WTC11 (cell line): ENCODE results near the gene SLC30A9. TPM values are rescaled to one million over a fixed set of nuclear protein-coding genes. Genes with fewer than 3 reads are reported as not detected.

Experiments used
- ATAC-seq: fragments of 200-7000 bp; cut with Tn5 transposase; 2 replicates; pipeline ENCODE4 v1.10.0; 2021; ENCODE audit warnings: mild to moderate bottlenecking, moderate library complexity
- CTCF ChIA-PET: fragments of 300-600 bp; sonication (Branson Sonifier 250); formaldehyde crosslinking; loops from one replicate; lab custom pipeline; 2021; ENCODE audit warnings: antibody characterized with exemption; lab: Charles Lee
- POLR2A ChIA-PET: fragments of 350-600 bp; sonication (Branson Sonifier 250); formaldehyde crosslinking; loops from one replicate; lab custom pipeline; 2021; ENCODE audit warnings: antibody characterized with exemption; lab: Charles Lee
- DNase-seq: peaks from one replicate; pipeline ENCODE4 v3.0.0; 2021; ENCODE audit warnings: low spot score
- H3K27ac Mint-ChIP-seq: 2 replicates; pipeline ENCODE4 v1.8.0; 2021; ENCODE audit warnings: mixed read lengths
- H3K27me3 Mint-ChIP-seq: 2 replicates; pipeline ENCODE4 v1.8.0; 2021; ENCODE audit warnings: low read depth, mild to moderate bottlenecking, moderate library complexity, mixed read lengths
- H3K36me3 Mint-ChIP-seq: 2 replicates; pipeline ENCODE4 v1.8.0; 2021; ENCODE audit warnings: mixed read lengths
- H3K4me1 Mint-ChIP-seq: 2 replicates; pipeline ENCODE4 v1.8.0; 2022; ENCODE audit warnings: mixed read lengths
- H3K4me3 Mint-ChIP-seq: 2 replicates; pipeline ENCODE4 v1.8.0; 2021; ENCODE audit warnings: mild to moderate bottlenecking, moderate library complexity, mixed read lengths
- H3K9me3 Mint-ChIP-seq: 2 replicates; pipeline ENCODE4 v1.8.0; 2021; ENCODE audit warnings: mixed read lengths
- ARID4B ChIP-seq: sonication (generic); formaldehyde crosslinking; IDR thresholded peaks from 2 replicates; pipeline ENCODE4 v1.8.0; 2023; ENCODE audit warnings: missing genetic modification reagents, mild to moderate bottlenecking, borderline replicate concordance
- CREB1 ChIP-seq: sonication (generic); formaldehyde crosslinking; IDR thresholded peaks from 2 replicates; pipeline ENCODE4 v1.8.0; 2023; ENCODE audit warnings: mild to moderate bottlenecking, missing genetic modification reagents
- CREM ChIP-seq: sonication (generic); formaldehyde crosslinking; IDR thresholded peaks from 2 replicates; pipeline ENCODE4 v1.8.1; 2022; ENCODE audit warnings: mild to moderate bottlenecking, missing genetic modification reagents, moderate library complexity
- CTCF ChIP-seq: fragments of 200-600 bp; IDR thresholded peaks from 2 replicates; pipeline ENCODE4 v1.8.0; 2022; ENCODE audit warnings: antibody characterized with exemption
- NR1H2 ChIP-seq: sonication (generic); formaldehyde crosslinking; IDR thresholded peaks from 2 replicates; pipeline ENCODE4 v1.9.0; 2021; ENCODE audit warnings: mild to moderate bottlenecking, moderate library complexity, missing genetic modification reagents
- NR3C1 ChIP-seq: sonication (generic); formaldehyde crosslinking; conservative IDR thresholded peaks from 2 replicates; pipeline ENCODE4 v1.8.1; 2023; ENCODE audit warnings: low read depth, mild to moderate bottlenecking, missing genetic modification reagents
- PREB ChIP-seq: sonication (generic); formaldehyde crosslinking; IDR thresholded peaks from 2 replicates; pipeline ENCODE4 v1.8.1; 2022; ENCODE audit warnings: mild to moderate bottlenecking, missing genetic modification reagents, moderate library complexity, borderline replicate concordance
- PRRX2 ChIP-seq: fragments of 250-450 bp; sonication (Bioruptor Pico); IDR thresholded peaks from 2 replicates; pipeline ENCODE4 v1.8.0; 2021; ENCODE audit warnings: mild to moderate bottlenecking
- SMAD4 ChIP-seq: sonication (generic); formaldehyde crosslinking; IDR thresholded peaks from 2 replicates; pipeline ENCODE4 v1.8.0; 2022; ENCODE audit warnings: mild to moderate bottlenecking, missing genetic modification reagents
- TCF7 ChIP-seq: sonication (generic); formaldehyde crosslinking; IDR thresholded peaks from 2 replicates; pipeline ENCODE4 v1.8.0; 2022; ENCODE audit warnings: mild to moderate bottlenecking, low read depth, missing genetic modification reagents, moderate library complexity
- TP53 ChIP-seq: sonication (generic); formaldehyde crosslinking; IDR thresholded peaks from 2 replicates; pipeline ENCODE4 v1.8.1; 2023; ENCODE audit warnings: mild to moderate bottlenecking, missing genetic modification reagents
- USF1 ChIP-seq: sonication (generic); formaldehyde crosslinking; IDR thresholded peaks from 2 replicates; pipeline ENCODE4 v1.8.0; 2022; ENCODE audit warnings: mild to moderate bottlenecking, missing genetic modification reagents
- ZNF121 ChIP-seq: sonication (generic); formaldehyde crosslinking; IDR thresholded peaks from 2 replicates; pipeline ENCODE4 v1.8.0; 2023; ENCODE audit warnings: missing genetic modification reagents
- ZNF138 ChIP-seq: sonication (generic); formaldehyde crosslinking; conservative IDR thresholded peaks from 2 replicates; pipeline ENCODE4 v1.8.1; 2022; ENCODE audit warnings: mild to moderate bottlenecking, moderate library complexity, missing genetic modification reagents
- ZNF219 ChIP-seq: sonication (generic); formaldehyde crosslinking; IDR thresholded peaks from 2 replicates; pipeline ENCODE4 v1.8.0; 2023; ENCODE audit warnings: missing genetic modification reagents, mild to moderate bottlenecking, borderline replicate concordance
- ZNF416 ChIP-seq: fragments of 250-450 bp; sonication (Bioruptor Pico); IDR thresholded peaks from 2 replicates; pipeline ENCODE4 v1.9.0; 2021; ENCODE audit warnings: mild to moderate bottlenecking, inconsistent platforms
- ZNF423 ChIP-seq: fragments of 250-450 bp; sonication (Bioruptor Pico); IDR thresholded peaks from 2 replicates; pipeline ENCODE4 v2.1.2; 2022; ENCODE audit warnings: mild to moderate bottlenecking, moderate library complexity
- ZNF532 ChIP-seq: fragments of 250-450 bp; sonication (Bioruptor Pico); IDR thresholded peaks from 2 replicates; pipeline ENCODE4 v1.9.0; 2021; ENCODE audit warnings: mild to moderate bottlenecking, borderline replicate concordance
- ZSCAN18 ChIP-seq: fragments of 250-450 bp; sonication (Bioruptor Pico); IDR thresholded peaks from 2 replicates; pipeline ENCODE4 v2.1.2; 2022; ENCODE audit warnings: mild to moderate bottlenecking, moderate library complexity
- total RNA-seq: library from RNA; stranded (reverse); gene quantifications from 3 replicates; pipeline ENCODE4 v1.2.3, GENCODE V29; 2021

Gene SLC30A9
- total RNA-seq, 1 experiment from 2014 or later, result 70.1 TPM

- Mint-ChIP-seq H3K9me3 (no peaks in the 10 kb centered on the region), H3K27ac (no peak overlapping the region), H3K4me1 (peaks cover 2% of the 10 kb centered on the region), H3K27me3 (no peaks in the 10 kb centered on the region), H3K36me3 (peaks cover 24% of the 10 kb centered on the region), H3K4me3 (no peak overlapping the region)
- no peak for DNase-seq
- CTCF ChIA-PET, result interaction anchor here (0.7 to 1.7 kb wide), 7 partner anchors 11 to 958 kb away, joined by 3 to 6 read pairs (median 3); no protein-coding TSS in a partner anchor
- TF ChIP-seq CREB1 (CRISPR knock-in tag) (no peak), PRRX2 (CRISPR knock-in tag) (no peak), ARID4B (CRISPR knock-in tag) (no peak), CTCF (0 out of 2 replicates have a peak, but pooled peaks have one; percentile 32)
- ATAC-seq, result peak; percentile 57
- POLR2A ChIA-PET, result interaction anchor here (0.7 kb wide), 1 partner anchor 23 kb away, joined by 4 read pairs; no protein-coding TSS in a partner anchor
Measured at GRCh38 chr4:41957634-41958033, 32.7 kb upstream of the SLC30A9 start.

GRCh38 chr4:41963105-41963504, 27.2 kb upstream of the SLC30A9 start:
- Mint-ChIP-seq H3K27me3 (no peaks in the 10 kb centered on the region), H3K9me3 (peaks cover 6% of the 10 kb centered on the region), H3K36me3 (peaks cover 6% of the 10 kb centered on the region), H3K27ac (no peak overlapping the region), H3K4me3 (no peak overlapping the region), H3K4me1 (peaks cover 2% of the 10 kb centered on the region)
- POLR2A ChIA-PET, result no interaction called here
- DNase-seq (no peak), ATAC-seq (no peak)
- CTCF ChIA-PET, result interaction anchor here (0.8 to 1.1 kb wide), 3 partner anchors 21 to 110 kb away, joined by 3 read pairs; no protein-coding TSS in a partner anchor
- TF ChIP-seq NR3C1 (CRISPR knock-in tag), result no peak
- TF ChIP-seq ZNF532, result no peak
- no peak for TF ChIP-seq ZNF121 (CRISPR knock-in tag)
- TF ChIP-seq SMAD4, result no peak
- no peak for TF ChIP-seq TCF7 (CRISPR knock-in tag)
- no peak for TF ChIP-seq PREB (CRISPR knock-in tag)
- TF ChIP-seq ZNF138, result no peak
- TF ChIP-seq ZNF416 (CRISPR knock-in tag), result no peak
- TF ChIP-seq ZNF219, result no peak
- TF ChIP-seq ZSCAN18, result no peak
- no peak for TF ChIP-seq TP53 (CRISPR knock-in tag)
- TF ChIP-seq CREM (CRISPR knock-in tag), result no peak
- no peak for TF ChIP-seq USF1 (CRISPR knock-in tag)
- no peak for TF ChIP-seq ZNF423 (CRISPR knock-in tag)
- no peak for TF ChIP-seq NR1H2 (CRISPR knock-in tag)
- TF ChIP-seq PRRX2 (CRISPR knock-in tag), result no peak
